HG02943 (cell line): ENCODE results near the gene NUP43.
"Not testable (repeated sequence)": the region's sequence is repeated elsewhere in the genome, so short reads cannot be mapped to it uniquely, and the experiment has no call there.

Source experiments
- ATAC-seq: cut with Tn5 transposase; IDR thresholded peaks from one replicate; pipeline ENCODE4 v1.9.1; 2021; ENCODE audit warnings: mild to moderate bottlenecking, low read depth, moderate library complexity; ENCODE audit not compliant: unreplicated experiment

Gene NUP43

DNA sequence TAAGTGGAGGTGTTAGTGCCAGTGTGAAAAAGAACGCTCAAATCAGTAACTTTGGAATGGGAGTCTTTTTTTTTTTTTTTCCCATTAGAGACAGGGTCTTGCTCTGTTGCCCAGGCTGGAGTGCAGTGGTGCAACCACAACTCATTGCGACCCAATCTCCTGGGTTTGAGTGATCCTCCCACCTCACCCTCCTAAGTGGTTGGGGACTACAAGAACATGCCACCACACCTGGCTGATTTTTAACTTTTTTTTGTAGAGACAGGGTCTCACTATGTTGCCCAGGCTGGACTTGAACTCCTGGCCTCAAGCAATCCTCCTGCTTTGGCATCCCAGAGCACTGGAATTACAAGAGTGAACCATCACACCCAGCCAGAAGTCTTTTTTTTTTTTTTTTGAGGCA lies 48.2 kb downstream of the NUP43 start:
- no peak for ATAC-seq

DNA sequence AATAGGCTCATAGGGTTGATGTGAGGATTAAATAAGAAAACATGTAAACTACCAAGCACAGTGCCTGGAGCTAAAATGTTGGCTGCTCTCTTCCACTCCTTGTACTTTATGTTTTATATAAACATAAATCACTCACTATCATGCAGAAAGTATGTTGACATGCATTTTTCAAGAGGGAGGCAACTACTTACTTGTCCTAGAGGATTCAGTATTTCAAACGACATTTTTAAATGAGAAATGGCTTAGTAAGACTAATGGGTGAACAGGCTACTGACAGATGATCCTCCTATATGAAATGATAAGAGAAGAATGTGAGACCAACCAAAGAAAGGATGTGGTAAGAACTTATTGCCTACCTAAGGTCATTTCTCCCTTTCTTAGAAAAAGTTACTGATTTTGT lies 49.4 kb downstream of the NUP43 start:
- ATAC-seq, result no peak

DNA sequence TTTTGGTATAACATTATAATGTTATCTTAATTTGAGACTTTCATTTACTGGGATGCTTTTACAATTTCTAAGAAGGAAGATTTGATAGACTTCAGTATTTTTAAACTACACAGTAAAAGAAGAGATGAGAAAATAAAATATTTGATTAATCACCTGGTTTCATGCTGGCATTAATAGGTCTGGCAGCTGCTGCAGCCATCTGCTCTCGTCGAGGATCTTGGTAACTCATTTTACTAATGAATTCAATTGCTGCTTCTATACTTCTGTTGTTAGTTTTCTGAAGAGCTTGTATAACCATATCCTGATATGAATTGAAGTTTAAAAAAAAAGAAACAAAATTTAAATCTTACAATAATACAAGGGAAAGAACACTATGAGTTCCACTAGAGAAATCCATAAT lies 51.4 kb downstream of the NUP43 start:
- ATAC-seq, result no peak

DNA sequence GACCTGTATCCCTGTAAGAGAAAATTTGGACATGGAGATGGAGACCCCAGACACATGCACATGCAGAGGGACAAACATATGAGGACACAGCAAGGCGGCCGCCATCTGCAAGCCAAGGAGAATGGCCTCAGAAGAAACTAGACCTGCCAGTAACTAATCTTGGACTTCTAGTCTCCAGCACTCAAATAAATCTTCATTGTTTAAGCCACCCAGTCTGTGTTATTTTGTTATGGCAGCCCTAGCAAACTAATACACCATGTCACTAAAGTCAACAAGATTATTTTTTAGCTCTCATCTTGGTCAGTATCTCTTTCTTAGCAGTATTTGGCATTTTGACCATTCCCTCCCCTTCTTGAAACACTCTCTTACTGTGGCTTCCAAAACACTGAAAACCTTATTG lies 55.1 kb downstream of the NUP43 start:
- no peak for ATAC-seq

DNA sequence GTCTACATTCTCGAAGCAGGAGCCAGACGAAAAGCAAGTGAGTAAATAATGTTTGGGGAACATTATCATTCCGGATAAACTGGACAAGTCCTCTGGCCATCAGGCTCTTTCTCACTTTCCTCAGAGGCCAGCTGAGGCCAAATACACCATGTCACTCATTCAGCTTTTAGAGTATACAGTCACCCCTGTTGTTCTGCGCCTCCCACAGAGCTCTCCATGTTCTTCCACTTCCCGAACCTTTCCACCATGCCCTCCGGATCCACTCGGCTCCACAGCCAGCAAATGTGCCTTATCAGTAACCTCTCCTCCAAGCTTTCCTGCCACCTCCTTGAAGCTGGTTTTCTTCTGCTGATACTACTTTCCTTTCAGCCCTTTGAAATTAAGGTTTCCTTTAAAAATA lies 60.1 kb downstream of the NUP43 start:
- ATAC-seq, result no peak

DNA sequence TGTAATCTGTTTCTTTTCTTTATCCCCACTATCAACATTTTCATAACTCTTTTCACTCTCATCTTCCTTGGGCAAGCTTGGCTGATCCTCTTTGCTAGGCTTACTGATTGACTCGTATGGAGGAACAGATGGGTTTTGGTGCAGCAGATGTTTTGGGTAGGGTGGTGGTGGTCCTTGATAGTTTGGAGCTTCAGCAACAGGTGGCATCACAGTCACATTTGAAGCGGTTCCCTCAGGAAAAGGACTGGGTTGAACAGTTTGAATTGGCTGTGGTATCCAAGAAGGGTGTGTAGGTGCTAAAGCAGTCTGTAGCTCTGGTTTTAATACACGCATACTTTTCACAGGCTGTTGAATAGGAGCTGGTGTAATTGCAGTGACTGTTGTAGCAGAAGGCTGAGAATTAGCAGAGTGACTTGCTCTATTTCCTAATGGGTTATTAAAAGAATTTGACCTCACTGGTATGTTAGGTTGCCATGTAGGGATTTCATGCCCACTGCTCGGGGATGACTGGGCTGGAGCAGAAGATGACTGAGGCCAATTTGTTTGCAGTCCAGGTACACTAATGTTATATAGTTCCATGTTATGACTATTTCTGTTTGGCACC lies 63.0 kb downstream of the NUP43 start:
- ATAC-seq, result no peak

DNA sequence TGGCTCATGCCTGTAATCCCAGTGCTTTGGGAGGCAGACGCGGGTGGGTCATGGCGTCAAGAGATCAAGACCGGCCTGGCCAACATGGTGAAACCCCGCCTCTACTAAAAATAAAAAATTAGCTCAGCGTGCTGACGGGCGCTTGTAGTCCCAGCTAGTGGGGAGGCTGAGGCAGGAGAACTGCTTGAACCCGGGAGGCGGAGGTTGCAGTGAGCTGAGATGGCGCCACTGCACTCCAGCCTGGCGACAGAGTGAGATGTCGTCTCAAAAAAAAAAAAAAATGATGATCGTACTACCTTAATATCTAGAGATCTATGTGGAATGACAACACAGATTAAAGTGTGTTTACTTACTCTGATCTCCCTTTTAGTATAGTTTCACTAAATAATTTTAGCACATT lies 64.5 kb downstream of the NUP43 start:
- ATAC-seq, result not testable (repeated sequence)

DNA sequence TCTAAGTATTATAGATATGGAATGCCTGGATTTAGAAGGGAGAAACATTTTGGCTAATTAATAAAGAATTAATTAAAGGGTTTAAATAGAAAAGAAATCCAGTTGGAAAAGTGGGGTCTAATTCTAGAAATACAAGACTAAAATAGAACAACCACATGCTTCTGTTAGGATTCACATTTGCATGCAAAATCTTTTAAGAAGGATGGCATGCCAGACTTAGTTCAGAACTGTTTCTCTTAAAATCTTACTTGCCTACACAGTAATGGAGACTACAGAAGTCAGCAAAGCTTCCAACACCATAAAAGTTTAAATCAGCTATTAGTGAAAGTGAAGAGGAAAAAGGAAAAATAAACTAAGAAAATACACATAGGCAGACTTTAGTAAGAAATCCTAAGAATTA lies 65.1 kb downstream of the NUP43 start:
- no peak for ATAC-seq

DNA sequence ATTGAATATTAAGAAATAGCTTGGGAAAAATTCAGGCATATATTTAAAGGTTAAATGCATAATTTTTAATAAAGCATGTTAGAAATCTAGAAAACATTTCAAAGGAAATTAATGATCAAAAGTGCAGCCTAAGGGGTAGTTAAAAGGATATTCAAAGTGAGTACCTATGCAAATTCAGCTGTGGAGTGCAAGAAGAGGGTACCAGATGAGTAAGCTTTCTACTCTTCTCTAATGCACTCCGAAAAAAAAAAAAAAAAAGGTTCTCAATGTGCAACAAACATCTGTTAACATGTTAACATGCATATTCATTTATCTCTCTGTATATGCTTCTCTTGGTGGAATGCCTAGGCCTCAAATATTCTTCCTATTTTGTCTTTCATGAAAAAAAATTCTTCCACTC lies 65.8 kb downstream of the NUP43 start:
- no peak for ATAC-seq
